Testis (tissue), 2 donors: ENCODE measurements around the gene FDCSP.

Experiments used
- POLR2A ChIP-seq: fragments of 450-650 bp; IDR thresholded peaks from one replicate; pipeline ENCODE4 v1.6.1; 2017; ENCODE audit warnings: antibody characterized with exemption, mild to moderate bottlenecking, moderate library complexity
- TF ChIP-seq, protein P1 (sequence below), 3 experiments: fragments of 450-650 bp in 2 of 3; fragments of 200-600 bp in 1 of 3; sonication (generic) in 1 of 3; IDR thresholded peaks; one replicate each; pipeline ENCODE4 v1.5.1; 2016 to 2019; ENCODE audit warnings: antibody characterized with exemption in 3 of 3, mild to moderate bottlenecking in 2 of 3, moderate library complexity in 1 of 3

DNA sequence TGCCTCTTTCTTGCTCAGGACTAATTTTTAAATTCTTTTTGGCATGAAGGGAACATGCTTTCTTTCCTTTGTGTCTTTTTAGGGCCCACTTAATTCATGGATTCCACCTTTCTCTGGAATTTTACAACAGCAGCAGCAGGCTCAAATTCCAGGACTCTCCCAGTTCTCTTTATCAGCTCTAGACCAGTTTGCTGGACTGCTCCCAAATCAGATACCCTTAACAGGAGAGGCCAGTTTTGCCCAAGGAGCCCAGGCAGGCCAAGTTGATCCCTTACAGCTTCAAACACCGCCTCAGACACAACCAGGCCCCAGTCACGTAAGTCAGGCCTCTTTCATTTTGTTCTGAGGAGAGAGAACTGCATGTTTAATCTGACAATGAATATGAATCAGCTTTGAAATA is 28.1 kb upstream of the FDCSP start:
- TF ChIP-seq, protein P1, sequence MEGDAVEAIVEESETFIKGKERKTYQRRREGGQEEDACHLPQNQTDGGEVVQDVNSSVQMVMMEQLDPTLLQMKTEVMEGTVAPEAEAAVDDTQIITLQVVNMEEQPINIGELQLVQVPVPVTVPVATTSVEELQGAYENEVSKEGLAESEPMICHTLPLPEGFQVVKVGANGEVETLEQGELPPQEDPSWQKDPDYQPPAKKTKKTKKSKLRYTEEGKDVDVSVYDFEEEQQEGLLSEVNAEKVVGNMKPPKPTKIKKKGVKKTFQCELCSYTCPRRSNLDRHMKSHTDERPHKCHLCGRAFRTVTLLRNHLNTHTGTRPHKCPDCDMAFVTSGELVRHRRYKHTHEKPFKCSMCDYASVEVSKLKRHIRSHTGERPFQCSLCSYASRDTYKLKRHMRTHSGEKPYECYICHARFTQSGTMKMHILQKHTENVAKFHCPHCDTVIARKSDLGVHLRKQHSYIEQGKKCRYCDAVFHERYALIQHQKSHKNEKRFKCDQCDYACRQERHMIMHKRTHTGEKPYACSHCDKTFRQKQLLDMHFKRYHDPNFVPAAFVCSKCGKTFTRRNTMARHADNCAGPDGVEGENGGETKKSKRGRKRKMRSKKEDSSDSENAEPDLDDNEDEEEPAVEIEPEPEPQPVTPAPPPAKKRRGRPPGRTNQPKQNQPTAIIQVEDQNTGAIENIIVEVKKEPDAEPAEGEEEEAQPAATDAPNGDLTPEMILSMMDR (IDR thresholded peaks at IDR 0.05): no peak
- no peak for TF ChIP-seq POLR2A
